GM12874 (cell line): ENCODE results near the gene CYP4F11.

Experiments
- TF ChIP-seq, protein P1 (sequence below): IDR thresholded peaks from 2 replicates; pipeline ENCODE4 v1.5.1; 2011; ENCODE audit warnings: low read depth, mild to moderate bottlenecking, control low read depth, low read length, moderate library complexity; ENCODE audit not compliant: insufficient read depth

Gene CYP4F11

DNA sequence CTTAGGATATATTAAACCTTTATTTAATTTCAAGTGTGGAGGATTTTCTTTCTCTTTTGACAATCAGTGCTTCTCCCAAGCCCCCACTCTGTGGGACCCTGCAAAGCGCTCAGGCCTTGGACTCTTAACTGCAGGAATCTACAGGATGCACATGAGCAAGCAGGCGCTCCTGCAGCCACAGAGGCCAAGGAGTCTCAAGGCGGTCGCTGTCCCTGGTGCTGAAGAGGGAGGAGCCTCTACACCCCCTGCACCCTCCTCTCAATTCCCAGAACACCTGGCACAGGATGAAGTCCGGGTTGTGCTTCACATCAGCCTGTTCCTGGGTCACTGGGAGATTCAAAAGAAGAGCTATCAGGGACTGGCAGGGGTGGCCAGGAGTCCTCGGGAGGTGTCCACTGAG, 28.0 kb upstream of the CYP4F11 start:
- TF ChIP-seq, protein P1, sequence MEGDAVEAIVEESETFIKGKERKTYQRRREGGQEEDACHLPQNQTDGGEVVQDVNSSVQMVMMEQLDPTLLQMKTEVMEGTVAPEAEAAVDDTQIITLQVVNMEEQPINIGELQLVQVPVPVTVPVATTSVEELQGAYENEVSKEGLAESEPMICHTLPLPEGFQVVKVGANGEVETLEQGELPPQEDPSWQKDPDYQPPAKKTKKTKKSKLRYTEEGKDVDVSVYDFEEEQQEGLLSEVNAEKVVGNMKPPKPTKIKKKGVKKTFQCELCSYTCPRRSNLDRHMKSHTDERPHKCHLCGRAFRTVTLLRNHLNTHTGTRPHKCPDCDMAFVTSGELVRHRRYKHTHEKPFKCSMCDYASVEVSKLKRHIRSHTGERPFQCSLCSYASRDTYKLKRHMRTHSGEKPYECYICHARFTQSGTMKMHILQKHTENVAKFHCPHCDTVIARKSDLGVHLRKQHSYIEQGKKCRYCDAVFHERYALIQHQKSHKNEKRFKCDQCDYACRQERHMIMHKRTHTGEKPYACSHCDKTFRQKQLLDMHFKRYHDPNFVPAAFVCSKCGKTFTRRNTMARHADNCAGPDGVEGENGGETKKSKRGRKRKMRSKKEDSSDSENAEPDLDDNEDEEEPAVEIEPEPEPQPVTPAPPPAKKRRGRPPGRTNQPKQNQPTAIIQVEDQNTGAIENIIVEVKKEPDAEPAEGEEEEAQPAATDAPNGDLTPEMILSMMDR = no peak

DNA sequence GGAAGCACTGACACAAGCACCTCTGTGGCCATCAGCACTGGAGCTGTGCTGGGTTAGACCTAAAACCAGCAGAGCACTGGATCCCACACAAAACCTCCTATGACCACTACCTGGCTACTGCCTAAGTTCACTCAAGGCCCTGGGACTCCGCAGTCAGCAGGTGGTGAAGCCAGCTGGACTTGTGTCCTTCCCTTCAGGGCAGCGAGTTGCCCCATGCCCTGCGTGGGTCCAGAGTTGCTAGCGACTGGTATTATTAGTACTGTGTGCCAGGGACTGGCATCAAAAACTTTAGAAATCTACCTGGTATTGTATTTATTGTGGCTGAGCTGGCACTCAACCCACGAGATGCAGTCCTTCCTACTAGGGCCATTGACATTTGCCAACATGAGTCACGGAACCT, 20.5 kb upstream of the CYP4F11 start:
- TF ChIP-seq, protein P1 = no peak

DNA sequence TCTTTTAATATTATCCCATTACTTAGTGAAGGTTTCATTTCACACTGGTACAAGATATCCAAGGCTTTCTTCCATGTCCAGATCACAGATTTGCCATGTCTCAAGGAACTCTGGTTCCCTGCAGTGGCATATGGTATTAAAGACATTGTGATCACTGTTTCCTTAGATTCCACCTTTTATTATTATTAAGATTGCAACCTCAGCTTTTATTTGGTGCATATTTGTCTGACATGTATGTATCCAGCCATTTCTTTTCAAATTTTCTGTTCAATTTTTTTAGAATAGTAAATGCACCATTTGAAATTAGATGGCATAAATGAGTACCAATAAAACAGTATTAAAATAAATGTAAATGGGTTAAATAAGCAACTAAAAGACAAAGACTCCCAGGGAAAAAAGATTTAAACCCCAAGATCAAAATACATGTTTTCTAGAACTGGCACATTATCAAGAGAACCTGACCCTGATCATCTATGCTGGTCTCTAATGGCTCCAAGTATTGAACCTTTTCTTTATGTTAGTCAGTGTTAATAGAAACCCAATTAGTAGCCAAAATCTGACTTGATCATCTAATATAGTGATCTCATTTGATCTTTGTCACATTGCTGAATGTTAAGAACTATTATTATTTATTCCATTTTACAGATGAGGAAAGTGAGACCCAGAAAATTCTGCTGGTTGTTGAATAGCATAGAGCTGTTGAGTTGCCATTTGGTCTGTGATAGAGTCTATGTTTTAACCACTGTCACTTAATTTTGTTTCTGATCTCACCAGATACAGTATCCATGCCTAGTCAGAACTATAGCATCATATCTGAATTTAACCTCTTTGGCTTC, 14.1 kb upstream of the CYP4F11 start, which contains the start of gene OR10H4:
Gene OR10H4, plus strand, starts transcription at position 786 of the 836 bp plus-strand sequence. Its CDS starts 0 bp downstream, at position 786.
- TF ChIP-seq, protein P1 = no peak

DNA sequence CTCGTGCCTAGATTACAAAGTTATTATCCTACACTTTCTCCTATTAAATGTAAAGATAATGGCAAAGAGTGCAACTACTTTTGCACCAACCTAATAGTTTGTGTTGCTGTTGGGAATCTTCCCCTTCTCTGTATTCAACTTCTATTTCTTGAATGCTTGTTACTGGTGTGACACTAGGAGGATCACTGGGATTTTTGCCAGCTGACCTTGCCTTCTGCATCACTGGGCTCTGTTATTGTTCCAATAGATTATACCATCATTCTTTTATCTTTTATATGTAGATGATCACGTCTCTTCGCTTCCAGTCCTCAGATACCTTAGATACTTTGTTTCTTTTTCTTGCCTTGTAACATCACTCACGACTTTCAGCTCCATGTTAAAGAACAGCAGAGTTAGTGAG, 11.0 kb upstream of the CYP4F11 start:
- TF ChIP-seq, protein P1 = no peak

DNA sequence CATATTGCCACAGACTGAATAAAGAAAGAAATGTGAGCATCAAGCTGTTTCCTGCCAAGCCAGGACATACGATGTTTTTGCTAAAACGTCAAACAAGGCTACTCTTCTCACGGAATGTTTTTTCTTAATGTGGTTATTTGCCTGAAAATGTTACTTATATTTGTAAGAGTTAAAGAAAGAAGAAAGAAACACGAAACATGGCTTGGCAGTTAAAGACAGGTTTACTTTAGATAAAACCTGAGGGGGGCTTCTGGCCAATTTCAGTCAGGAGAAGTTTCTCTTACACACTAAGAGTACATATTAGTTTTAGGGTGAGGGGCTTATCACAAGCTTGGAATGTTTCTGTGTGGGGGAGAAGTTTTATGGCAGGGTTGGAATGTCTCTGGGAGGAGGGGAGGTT, 10.1 kb upstream of the CYP4F11 start:
- TF ChIP-seq, protein P1 = no peak

DNA sequence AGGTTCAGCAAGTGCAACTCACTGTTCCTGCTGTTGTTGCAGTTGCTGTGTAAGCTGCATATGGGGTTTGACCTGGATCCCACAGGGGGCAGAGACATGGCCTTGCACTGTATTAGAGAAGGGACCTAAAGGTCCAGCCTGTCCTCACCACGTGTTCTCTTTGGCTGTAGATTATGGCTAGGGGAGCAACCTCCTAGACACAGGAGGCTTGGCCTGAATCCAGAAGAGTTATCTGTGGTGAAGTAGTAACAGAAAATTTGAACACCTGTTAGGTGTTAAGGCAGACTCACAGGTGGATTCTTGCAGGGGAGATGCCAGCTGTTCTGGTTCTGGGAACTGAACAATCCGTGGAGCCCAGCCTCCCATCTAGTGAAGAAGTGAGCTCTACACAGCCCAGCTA, 3.4 kb upstream of the CYP4F11 start:
- TF ChIP-seq, protein P1 = no peak

DNA sequence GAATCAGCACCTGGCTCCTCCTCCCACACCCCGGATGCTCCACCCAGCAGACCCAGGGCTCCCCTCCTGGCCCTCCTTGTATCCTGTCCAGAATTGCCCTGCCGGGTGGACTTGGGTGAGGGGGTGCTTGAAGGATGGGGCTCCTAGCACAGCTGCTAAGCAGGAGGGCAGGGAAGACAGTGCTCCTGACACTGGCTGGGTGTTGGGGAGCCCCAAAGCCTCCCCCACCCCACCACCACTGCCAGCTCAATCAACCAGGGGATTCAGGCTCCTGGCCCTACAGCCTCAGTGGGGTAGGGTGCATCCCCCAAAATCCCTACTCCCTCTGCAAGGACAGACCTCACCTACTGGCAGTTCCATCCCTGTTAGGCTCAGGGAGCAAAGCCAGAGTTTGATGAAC, 2.6 kb upstream of the CYP4F11 start:
- TF ChIP-seq, protein P1 = no peak
